ENCODE measurements around the gene TDRD12.
"Not testable (repeated sequence)": the region's sequence is repeated elsewhere in the genome, so short reads cannot be mapped to it uniquely, and the experiment has no call there.

Gene TDRD12

DNA sequence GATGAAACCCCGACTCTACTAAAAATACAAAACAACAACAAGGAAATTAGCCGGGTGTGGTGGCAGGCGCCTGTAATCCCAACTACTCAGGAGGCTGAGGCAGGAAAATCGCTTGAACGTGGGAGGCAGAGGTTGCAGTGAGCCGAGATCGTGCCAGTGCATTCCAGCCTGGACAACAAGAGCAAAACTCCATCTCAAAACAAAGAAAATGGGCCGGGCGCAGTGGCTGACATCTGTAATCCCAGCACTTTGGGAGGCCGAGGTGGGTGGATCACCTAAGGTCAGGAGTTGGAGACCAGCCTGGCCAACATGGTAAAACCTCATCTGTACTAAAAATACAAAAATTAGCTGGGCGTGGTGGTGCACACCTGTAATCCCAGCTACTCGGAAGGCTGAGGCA lies 112.5 kb downstream of the TDRD12 start:
- not testable (repeated sequence) for DNase-seq

DNA sequence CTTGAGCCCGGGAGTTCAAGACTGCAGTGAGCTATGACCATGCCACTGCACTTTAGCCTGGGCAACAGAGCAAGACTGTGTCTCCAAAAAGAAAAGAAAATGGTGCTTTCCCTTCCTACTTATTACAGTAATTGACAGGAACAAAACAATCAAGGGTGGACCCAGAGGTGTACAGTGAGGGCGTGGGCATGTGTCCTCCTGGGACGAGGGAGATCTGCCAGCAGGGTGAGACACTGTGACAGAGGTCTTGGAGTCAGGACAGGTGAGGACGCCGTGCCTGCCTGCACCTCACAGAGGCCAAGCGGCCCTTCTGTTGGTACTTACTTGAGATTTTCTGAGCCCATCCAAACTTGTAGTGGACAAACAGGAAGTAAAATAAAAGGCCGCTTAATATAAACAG lies 113.3 kb downstream of the TDRD12 start:
- DNase-seq = not testable (repeated sequence)

DNA sequence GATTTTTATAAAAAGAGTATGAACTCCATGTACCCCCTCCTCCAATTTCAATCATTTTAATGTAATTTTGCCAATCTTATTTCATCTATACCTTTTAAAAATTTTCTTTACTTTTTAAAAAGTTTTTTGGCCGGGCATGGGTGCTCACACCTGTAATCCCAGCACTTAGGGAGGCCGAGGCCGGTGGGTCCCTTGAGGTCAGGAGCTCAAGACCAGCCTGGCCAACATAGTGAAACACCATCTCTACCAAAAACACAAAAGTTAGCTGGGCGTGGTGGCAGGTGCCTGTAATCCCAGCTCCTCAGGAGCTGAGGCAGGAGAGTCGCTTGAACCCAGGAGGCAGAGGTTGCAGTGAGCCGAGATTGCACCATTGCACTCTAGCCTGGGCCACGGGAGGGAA lies 113.8 kb downstream of the TDRD12 start:
- not testable (repeated sequence) for DNase-seq

GRCh38 chr19:32837531-32837930 lies 118.0 kb downstream of the TDRD12 start:
- peak in 2 of 4 experiments; percentile 11 to 25 for DNase-seq

DNA sequence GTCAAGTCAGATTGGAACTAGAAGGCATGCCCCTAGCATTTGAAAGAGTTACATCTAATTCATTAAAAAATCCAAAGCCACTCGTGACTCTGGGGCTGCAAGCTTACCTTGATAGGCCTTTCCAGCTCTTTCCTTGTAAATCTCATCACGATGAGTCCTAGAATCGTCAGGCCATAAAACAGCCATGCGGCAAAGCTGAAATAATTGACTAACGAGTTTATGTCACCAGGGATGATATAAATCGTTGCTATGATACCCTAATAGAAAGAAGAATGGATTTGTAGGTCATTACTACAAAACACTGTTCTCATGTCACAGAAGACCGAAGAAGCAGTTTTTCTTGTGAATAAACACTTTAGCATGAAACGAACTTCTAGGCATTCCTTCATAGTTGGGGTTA lies 122.5 kb downstream of the TDRD12 start:
- DNase-seq = no peak

DNA sequence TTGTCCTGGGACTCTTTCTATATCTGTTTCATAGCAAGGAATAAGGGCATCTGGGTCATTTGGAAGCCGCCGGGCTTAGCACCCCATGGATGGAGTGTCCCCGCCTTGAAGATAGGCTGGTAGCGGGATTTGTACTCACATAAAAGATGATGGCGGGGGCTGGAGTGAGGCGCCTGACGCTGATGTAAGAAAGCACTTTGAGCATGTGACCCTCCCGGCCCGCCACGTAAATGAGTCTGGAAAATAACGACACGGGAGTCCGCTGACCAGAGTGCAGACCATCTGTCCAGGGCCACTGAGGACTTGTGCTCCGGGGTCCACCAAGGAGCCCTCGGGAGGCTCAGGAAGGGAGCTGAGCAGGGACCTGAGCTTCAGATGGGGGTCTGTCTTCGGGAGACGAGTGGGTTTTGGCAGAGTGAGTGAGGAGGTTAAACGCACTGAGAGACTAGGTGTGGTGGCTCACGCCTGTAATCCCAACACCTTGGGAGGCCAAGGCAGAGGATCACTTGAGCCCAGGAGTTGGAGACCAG lies 124.2 kb downstream of the TDRD12 start:
- no peak for DNase-seq

DNA sequence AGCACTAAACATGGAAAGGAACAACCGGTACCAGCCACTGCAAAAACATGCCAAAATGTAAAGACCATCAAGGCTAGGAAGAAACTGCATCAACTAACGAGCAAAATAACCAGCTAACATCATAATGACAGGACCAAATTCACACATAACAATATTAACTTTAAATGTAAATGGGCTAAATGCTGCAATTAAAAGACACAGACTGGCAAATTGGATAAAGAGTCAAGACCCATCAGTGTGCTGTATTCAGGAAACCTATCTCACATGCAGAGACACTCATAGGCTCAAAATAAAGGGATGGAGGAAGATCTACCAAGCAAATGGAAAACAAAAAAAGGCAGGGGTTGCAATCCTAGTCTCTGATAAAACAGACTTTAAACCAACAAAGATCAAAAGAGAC lies 128.5 kb downstream of the TDRD12 start:
- DNase-seq = not testable (repeated sequence)

DNA sequence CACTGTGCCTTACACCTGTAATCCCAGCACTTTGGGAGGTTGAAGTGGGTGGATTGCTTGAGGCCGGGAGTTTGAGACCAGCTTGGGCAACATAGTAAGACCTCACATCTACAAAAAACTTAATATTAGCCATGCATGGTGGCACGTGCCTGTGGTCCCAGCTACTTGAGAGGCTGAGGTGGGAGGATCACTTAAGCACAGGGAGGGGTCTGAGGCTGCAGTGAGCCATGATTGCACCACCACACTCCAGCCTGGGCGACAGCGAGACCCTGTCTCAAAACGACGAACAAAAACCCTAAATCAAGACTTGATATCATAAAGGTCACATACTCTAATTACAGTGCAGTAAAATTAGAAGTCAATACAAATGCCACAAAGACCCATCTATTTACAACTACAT lies 132.6 kb downstream of the TDRD12 start:
- no peak for DNase-seq

- DNase-seq = not testable (repeated sequence)
Observed at GRCh38 chr19:32856818-32857217, 137.3 kb downstream of the TDRD12 start.

- DNase-seq = no peak
Observed at GRCh38 chr19:32857584-32857983, 138.0 kb downstream of the TDRD12 start.

GRCh38 chr19:32858155-32858554 lies 138.6 kb downstream of the TDRD12 start:
- DNase-seq = no peak

DNA sequence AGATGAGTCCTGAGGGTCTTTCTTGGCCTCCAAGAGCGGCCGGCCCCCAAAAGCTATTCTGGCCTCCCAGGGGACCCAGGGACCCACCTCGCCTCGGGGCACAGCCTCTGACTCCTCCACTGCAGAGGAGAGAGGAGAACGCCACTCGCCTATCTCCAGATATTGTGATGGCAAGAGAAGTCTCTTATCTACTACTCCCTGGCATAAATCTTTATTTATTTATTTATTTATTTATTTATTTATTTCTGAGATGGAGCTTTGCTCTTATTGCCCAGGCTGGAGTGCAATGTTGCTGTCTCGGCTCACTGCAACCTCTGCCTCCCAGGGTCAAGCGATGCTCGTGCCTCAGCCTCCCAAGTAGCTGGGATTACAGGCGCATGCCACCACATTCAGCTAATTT lies 139.0 kb downstream of the TDRD12 start:
- no peak for DNase-seq

DNA sequence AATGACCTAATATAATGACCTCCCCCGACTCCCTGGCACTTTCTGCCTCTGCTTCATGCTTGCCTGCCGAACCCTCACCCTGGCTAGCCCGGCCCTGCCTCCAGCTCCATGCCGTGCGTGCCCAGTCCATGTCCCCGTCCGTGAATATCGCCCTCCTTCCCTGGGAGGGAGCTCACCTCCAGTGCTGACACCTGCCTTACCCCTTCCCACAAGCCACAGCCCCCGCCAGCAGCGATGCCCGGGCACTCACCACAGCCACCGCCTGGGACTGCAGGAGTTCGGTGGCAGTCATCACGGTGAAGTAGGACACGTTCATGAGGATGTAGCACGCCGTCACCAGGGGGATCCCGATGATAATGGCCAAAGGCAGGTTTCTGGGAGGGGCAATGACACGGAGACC lies 140.0 kb downstream of the TDRD12 start:
- DNase-seq = no peak

DNA sequence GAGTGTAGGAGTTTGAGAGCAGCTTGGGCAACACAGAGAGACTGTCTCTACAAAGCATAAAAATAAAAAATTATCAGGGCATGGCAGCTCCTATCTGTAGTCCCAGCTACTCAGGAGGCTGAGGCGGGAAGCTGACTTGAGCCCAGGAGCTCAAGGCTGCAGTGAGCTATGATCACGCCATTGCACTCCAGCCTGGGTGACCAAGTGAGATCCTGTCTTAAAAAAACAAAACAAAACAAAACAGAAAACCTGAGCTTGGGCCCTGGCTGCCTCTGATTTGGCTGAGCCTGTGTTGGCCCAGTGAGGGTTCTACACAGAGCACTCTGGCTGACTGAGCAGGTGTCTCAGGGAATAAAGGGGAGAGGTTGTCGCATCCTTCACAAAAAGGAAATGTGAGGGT lies 142.0 kb downstream of the TDRD12 start:
- DNase-seq = no peak

DNA sequence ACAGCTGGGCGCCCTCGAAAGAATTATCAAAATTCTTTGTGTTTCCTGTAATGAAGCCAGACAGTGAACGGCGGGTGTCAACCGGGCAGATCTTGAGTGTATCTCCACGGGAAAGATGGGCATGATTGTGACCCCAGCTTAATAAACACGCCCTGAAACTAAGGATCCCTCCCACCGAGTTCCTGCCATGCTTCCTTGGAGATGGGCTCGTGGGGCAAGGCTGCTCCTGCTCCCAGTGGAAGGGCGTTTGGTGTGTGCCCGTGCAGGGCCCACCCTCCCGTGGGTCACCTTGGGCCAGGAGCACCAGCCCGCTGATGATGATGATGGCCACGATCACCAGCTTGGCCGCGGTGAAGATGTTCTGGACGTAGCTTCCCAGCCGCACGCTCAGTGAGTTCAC lies 142.6 kb downstream of the TDRD12 start:
- DNase-seq = no peak

DNA sequence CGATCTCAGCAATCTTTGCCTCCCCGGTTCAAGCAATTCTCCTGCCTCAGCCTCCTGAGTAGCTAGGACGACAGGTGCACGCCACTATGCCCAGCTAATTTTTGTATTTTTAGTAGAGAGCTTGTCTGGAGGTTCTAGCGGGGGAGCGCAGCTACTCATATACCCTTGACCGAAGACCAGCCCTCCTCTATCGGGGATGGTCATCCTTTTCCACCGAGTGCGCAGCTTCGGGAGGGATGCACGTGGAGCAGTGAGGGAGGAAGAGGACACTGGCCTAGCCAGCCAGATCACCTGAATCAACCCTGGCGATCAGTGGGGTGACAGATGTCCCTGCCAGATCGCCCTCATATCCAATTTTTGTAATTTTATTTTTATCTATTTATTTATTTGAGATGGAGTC lies 143.2 kb downstream of the TDRD12 start:
- DNase-seq = no peak

DNA sequence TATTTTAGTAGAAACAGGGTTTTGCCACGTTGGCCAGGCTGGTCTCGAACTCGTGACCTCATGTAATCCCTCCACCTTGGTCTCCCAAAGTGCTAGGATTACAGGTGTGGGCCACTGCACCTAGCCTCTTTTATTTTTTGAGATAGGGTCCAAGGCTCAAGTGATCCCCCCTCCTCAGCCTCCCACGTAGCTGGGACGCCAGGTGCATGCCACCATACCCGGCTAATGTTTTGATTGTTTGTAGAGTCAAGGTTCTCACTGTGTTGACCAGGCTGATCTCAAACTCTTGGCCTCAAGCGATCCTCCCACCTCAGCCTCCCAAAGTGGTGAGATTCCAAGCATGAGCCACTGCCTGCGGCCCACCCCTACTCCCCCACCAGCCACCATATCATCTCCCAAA lies 143.7 kb downstream of the TDRD12 start:
- no peak for DNase-seq

DNA sequence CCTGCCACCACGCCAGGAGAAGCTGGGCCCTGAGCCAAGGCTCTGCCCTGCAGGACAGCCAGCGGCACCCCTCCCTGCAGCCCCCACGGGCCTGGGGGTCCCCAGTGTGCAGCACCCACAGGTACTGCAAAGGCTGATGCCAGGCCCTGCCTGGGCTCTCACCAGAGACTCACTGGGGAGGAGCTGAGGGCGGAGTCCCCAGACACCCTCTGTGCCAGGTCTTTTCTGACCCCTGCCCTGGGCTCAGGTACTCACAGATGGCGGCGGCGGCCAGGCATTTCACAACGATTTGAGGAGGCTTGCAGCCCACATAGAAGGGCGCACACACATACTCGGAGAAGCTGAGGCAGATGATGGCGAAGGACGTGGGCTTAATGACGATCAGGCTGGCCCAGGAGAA lies 144.3 kb downstream of the TDRD12 start:
- DNase-seq = no peak

DNA sequence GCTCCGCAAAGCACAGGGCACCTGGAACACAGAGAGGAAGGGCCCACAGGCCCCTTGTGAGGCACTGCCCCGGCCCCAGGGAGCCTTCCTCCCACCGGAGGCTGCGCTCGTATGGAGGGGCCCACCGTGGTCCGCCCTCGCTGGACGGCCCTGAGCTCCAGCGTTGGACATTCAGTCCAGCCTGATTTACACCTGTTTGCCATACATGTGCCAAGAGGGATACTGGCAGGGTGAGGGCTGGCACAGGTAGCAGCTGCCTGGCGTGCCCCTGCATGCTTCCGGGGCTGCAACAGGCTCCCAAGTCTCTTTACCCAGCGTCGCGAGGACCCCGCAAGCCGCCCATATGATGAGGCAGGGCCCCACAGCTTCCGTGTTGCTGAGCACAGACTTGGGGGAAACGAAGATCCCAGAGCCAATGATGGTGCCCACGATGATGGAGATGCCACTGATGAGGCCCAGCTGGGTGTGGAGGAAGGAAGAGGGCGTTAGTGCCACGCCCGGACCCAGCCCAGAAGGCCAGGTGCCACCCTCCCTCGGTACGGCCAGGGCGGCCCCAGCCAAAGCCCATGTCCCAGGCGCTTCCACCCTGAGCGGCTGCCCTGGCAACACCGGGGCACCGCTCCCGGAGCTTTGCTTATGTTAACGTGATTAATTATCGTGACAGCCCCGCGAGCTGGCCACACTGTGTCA lies 144.9 kb downstream of the TDRD12 start:
- DNase-seq = no peak

GRCh38 chr19:32865326-32865725 lies 145.8 kb downstream of the TDRD12 start:
- DNase-seq = no peak

DNA sequence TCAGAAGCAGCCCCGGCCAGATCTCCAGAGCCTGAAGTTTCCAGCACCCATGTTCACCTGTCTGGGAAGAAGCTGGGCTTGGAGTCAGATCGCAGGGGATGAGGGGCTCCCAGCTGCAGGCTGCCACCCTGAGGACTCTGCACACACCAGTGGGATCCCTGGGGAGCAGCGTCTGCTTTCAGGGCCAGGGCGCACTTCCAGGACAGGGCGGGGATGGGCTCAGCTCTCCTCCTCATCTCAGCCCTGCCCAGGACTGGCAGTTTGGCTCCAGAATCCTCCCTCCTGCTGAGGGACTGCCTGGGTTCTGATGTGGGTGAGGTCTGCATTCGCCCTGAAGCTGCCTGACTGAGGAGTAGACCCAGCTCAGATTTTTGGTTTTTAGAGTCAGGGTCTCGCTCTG lies 146.5 kb downstream of the TDRD12 start:
- no peak for DNase-seq

DNA sequence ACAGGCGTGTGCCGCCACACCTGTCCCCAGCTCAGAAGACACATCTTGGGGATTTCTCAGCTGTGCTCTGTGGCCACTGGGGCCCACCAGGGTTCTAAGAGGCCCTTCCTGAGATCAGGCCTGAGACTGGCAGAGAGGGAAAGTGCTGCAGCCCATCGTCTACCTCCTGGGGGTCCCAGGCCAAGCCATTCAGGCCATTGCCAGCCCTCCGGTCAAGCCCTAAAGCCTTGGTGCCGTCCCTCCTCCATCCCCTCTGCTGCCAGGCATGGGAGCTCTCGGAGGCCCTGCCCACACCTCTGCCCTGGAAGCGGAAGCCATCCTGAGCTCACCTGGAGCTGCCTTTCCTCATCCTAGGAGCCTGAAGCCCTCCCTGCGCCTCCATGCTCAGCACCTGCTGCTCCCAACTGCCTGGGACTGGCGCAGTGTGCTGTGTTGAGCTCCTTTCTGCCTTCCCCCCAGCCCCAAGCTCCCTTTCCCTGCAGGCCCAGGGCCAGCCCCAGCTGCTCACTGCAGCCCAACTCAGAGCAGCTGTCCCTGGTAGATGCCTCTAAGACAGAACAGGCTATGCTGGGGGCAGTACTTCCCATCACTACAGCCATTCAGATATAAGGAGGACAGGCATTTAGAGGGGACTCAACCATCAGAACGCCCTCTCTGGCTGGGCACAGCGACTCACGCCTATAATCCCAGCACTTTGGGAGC lies 147.1 kb downstream of the TDRD12 start:
- DNase-seq = no peak

DNA sequence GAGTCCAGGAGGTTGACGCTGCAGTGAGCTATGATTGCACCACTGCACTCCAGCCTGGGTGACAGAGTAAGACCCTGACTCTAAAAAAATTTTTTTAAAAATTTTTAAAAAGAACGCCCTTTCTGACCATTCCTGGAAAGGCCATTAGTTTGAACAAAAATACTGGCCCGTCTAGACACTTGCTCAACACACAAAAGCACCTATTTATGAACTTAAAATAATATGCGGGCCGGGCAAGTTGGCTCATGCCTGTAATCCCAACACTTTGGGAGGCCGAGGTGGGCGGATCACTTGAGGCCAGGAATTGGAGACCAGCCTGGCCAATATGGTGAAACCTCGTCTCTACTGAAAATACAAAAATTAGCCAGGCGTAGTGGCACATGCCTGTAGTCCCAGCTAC lies 147.9 kb downstream of the TDRD12 start:
- not testable (repeated sequence) for DNase-seq
